GM20000 (cell line): ENCODE data around the gene TECR.

Experiments
- DNase-seq: peaks from one replicate; pipeline ENCODE4 v3.0.0; 2012; ENCODE audit warnings: low spot score
- CTCF ChIP-seq: IDR thresholded peaks from 2 replicates; pipeline ENCODE4 v1.5.1; 2012; ENCODE audit warnings: mild to moderate bottlenecking, control low read depth; ENCODE audit errors: extremely low read depth, missing control alignments

TECR gene

GRCh38 chr19:14494411-14494810, 35.0 kb upstream of the TECR start:
- no peak for TF ChIP-seq CTCF
- no peak for DNase-seq

GRCh38 chr19:14494910-14495671, 34.3 kb upstream of the TECR start:
- TF ChIP-seq CTCF: no peak
- DNase-seq: no peak

GRCh38 chr19:14495672-14496028, 33.7 kb upstream of the TECR start:
- no peak for TF ChIP-seq CTCF
- DNase-seq: peak; percentile 48

- no peak for TF ChIP-seq CTCF
- DNase-seq: peak; percentile 99
Measured at GRCh38 chr19:14496029-14496833, 33.2 kb upstream of the TECR start, which contains the start of gene GIPC1. GIPC1 (minus strand) TSS chr19:14496127; CDS start chr19:14482976, 13,151 bp downstream.

GRCh38 chr19:14496834-14497227, 32.6 kb upstream of the TECR start:
- no peak for TF ChIP-seq CTCF
- DNase-seq: no peak

GRCh38 chr19:14497228-14497921, 32.0 kb upstream of the TECR start:
- TF ChIP-seq CTCF: no peak
- DNase-seq: no peak
